Neural progenitor cell (in vitro differentiated cells): ENCODE results near the gene KISS1R. TPM values are rescaled to one million over a fixed set of nuclear protein-coding genes. Genes with fewer than 3 reads are reported as not detected.

ENCODE experiments used
- DNase-seq: peaks from one replicate; pipeline ENCODE4 v3.0.0-alpha.2; 2016; ENCODE audit warnings: low spot score
- H2AFZ ChIP-seq: fragments of 200-600 bp; sonication (generic); replicated peaks from 2 replicates; pipeline ENCODE4 v1.6.1; 2016; ENCODE audit warnings: antibody characterized with exemption
- H3F3A ChIP-seq: fragments of 200-600 bp; sonication (generic); 2 replicates; pipeline ENCODE4 v1.6.1; 2016; ENCODE audit warnings: antibody characterized with exemption, low read depth
- H3K27ac ChIP-seq: fragments of 200-600 bp; sonication (generic); 2 replicates; pipeline ENCODE4 v1.5.1; 2016; ENCODE audit warnings: mild to moderate bottlenecking
- H3K27me3 ChIP-seq: fragments of 200-600 bp; sonication (generic); 2 replicates; pipeline ENCODE4 v1.6.1; 2016; ENCODE audit warnings: mild to moderate bottlenecking, moderate library complexity
- H3K36me3 ChIP-seq: fragments of 200-600 bp; sonication (generic); 2 replicates; pipeline ENCODE4 v1.5.1; 2016
- H3K4me1 ChIP-seq: fragments of 200-600 bp; sonication (generic); 2 replicates; pipeline ENCODE4 v1.6.1; 2016; ENCODE audit warnings: mixed run types
- H3K4me2 ChIP-seq: fragments of 200-600 bp; sonication (generic); 2 replicates; pipeline ENCODE4 v1.6.1; 2016
- H3K4me3 ChIP-seq: fragments of 200-600 bp; sonication (generic); 2 replicates; pipeline ENCODE4 v1.5.1; 2016
- H3K79me2 ChIP-seq: fragments of 200-600 bp; sonication (generic); 2 replicates; pipeline ENCODE4 v1.6.1; 2016; ENCODE audit warnings: low read depth
- H3K9ac ChIP-seq: fragments of 200-600 bp; sonication (generic); 2 replicates; pipeline ENCODE4 v1.6.1; 2016
- H3K9me3 ChIP-seq: fragments of 200-600 bp; sonication (generic); 2 replicates; pipeline ENCODE4 v1.5.1; 2016; ENCODE audit warnings: low read depth
- H4K20me1 ChIP-seq: fragments of 200-600 bp; sonication (generic); 2 replicates; pipeline ENCODE4 v1.6.1; 2016; ENCODE audit warnings: low read depth
- H3K27ac Mint-ChIP-seq: 3 replicates; pipeline ENCODE4 v1.8.0; 2021; ENCODE audit warnings: mixed read lengths
- H3K27me3 Mint-ChIP-seq: 2 replicates; pipeline ENCODE4 v1.8.0; 2022; ENCODE audit warnings: low read depth, mild to moderate bottlenecking, inconsistent platforms, moderate library complexity, mixed read lengths; ENCODE audit not compliant: insufficient read depth
- H3K36me3 Mint-ChIP-seq: 3 replicates; pipeline ENCODE4 v1.8.0; 2021; ENCODE audit warnings: mixed read lengths
- H3K4me1 Mint-ChIP-seq: 3 replicates; pipeline ENCODE4 v1.8.0; 2021; ENCODE audit warnings: mixed read lengths
- H3K4me3 Mint-ChIP-seq: 3 replicates; pipeline ENCODE4 v1.8.0; 2021; ENCODE audit warnings: mild to moderate bottlenecking, moderate library complexity, mixed read lengths
- H3K9me3 Mint-ChIP-seq: 3 replicates; pipeline ENCODE4 v1.8.0; 2020; ENCODE audit warnings: mixed read lengths
- EZH2 ChIP-seq: fragments of 200-600 bp; sonication (generic); IDR thresholded peaks from 2 replicates; pipeline ENCODE4 v1.6.1; 2017; ENCODE audit warnings: antibody characterized with exemption, mild to moderate bottlenecking, moderate library complexity
- EZH2phosphoT487 ChIP-seq: fragments of 200-600 bp; sonication (generic); IDR thresholded peaks from 2 replicates; pipeline ENCODE4 v1.6.1; 2017; ENCODE audit warnings: antibody characterized with exemption
- total RNA-seq: library from RNA; depleted of rRNA; stranded (reverse); fragments of >200 nt; gene quantifications from 2 replicates; pipeline ENCODE4 v1.2.3, GENCODE V29; 2015; ENCODE audit warnings: low replicate concordance
- TF ChIP-seq, protein P1 (sequence below): fragments of 200-600 bp; sonication (generic); IDR thresholded peaks from 2 replicates; pipeline ENCODE4 v1.5.1; 2017; ENCODE audit warnings: antibody characterized with exemption, mild to moderate bottlenecking

KISS1R gene
- total RNA-seq, 1 donor from 2014 or later, result not detected

GRCh38 chr19:892894-893689 is 24.0 kb upstream of the KISS1R start, which contains the start of the genes MED16 and RNU6-9:
MED16 (minus strand) TSS chr19:893187; CDS start chr19:891131, 2,056 bp downstream.
RNU6-9 (plus strand) TSS chr19:893484.
- peaks cover 16% of the 10 kb centered on the region for H4K20me1 ChIP-seq
- Mint-ChIP-seq H3K4me3 (peak within 1 kb of the TSS; percentile 95), H3K4me1 (peaks cover 14% of the 10 kb centered on the region), H3K27ac (peak within 1 kb of the TSS; percentile 100), H3K36me3 (peaks cover 5% of the 10 kb centered on the region), H3K27me3 (peaks cover 14% of the 10 kb centered on the region), H3K9me3 (no peaks in the 10 kb centered on the region)
- H3K9me3 ChIP-seq, result no peaks in the 10 kb centered on the region
- peak within 1 kb of the TSS; percentile 95 for H3K4me2 ChIP-seq
- no peaks in the 10 kb centered on the region for H3K36me3 ChIP-seq
- H2AFZ ChIP-seq, result peak within 1 kb of the TSS; percentile 53
- TF ChIP-seq EZH2phosphoT487 (no peak), EZH2 (no peak)
- TF ChIP-seq, protein P1, sequence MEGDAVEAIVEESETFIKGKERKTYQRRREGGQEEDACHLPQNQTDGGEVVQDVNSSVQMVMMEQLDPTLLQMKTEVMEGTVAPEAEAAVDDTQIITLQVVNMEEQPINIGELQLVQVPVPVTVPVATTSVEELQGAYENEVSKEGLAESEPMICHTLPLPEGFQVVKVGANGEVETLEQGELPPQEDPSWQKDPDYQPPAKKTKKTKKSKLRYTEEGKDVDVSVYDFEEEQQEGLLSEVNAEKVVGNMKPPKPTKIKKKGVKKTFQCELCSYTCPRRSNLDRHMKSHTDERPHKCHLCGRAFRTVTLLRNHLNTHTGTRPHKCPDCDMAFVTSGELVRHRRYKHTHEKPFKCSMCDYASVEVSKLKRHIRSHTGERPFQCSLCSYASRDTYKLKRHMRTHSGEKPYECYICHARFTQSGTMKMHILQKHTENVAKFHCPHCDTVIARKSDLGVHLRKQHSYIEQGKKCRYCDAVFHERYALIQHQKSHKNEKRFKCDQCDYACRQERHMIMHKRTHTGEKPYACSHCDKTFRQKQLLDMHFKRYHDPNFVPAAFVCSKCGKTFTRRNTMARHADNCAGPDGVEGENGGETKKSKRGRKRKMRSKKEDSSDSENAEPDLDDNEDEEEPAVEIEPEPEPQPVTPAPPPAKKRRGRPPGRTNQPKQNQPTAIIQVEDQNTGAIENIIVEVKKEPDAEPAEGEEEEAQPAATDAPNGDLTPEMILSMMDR, result no peak
- H3K27ac ChIP-seq, result peak within 1 kb of the TSS; percentile 96
- peaks cover 14% of the 10 kb centered on the region for H3F3A ChIP-seq
- H3K4me3 ChIP-seq, result peak within 1 kb of the TSS; percentile 97
- H3K4me1 ChIP-seq, result no peaks in the 10 kb centered on the region
- H3K9ac ChIP-seq, result peak within 1 kb of the TSS; percentile 85
- peaks cover 15% of the 10 kb centered on the region for H3K79me2 ChIP-seq
- no peaks in the 10 kb centered on the region for H3K27me3 ChIP-seq
- DNase-seq, result peak; percentile 98

GRCh38 chr19:896434-896833 is 20.7 kb upstream of the KISS1R start:
- no peak overlapping the region for H3K27ac Mint-ChIP-seq
- Histone ChIP-seq H3K4me3 (no peak overlapping the region), H3K9ac (no peak overlapping the region), H3K79me2 (peaks cover 8% of the 10 kb centered on the region), H3K4me2 (no peak overlapping the region), H3K27ac (no peak overlapping the region), H3K4me1 (no peaks in the 10 kb centered on the region), H3F3A (peaks cover 17% of the 10 kb centered on the region), H4K20me1 (peaks cover 32% of the 10 kb centered on the region), H3K36me3 (no peaks in the 10 kb centered on the region), H3K9me3 (no peaks in the 10 kb centered on the region), H3K27me3 (no peaks in the 10 kb centered on the region), H2AFZ (no peak overlapping the region)
- DNase-seq, result no peak
- no peaks in the 10 kb centered on the region for H3K9me3 Mint-ChIP-seq
- H3K36me3 Mint-ChIP-seq, result peaks cover 1% of the 10 kb centered on the region
- no peak overlapping the region for H3K4me3 Mint-ChIP-seq
- H3K4me1 Mint-ChIP-seq, result peaks cover 21% of the 10 kb centered on the region
- H3K27me3 Mint-ChIP-seq, result peaks cover 11% of the 10 kb centered on the region
- TF ChIP-seq EZH2phosphoT487, result no peak
- no peak for TF ChIP-seq EZH2
- TF ChIP-seq, protein P1, result no peak

DNA sequence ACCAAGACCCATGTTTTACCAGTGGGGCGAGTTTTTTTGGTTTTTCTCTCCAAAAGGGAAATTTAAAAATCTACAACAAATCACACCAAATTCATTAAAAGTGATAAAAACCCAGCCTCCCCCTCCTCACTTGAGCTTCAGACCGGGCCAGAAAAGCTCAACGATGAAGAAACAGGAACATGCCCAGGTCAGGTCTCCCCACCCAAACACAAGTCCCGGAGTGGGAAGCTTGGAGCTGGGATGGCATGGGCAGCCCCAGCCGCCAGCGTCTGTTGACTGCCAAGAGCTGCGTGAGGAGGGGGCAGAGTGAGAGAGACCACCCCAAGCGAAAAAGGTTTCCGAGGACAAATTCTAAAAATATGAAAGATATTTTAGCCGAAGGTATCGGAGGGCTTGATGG is 20.1 kb upstream of the KISS1R start:
- H3K36me3 ChIP-seq, result no peaks in the 10 kb centered on the region
- no peak for TF ChIP-seq EZH2
- TF ChIP-seq, protein P1, result no peak
- no peak for TF ChIP-seq EZH2phosphoT487
- H3K4me1 Mint-ChIP-seq, result peaks cover 21% of the 10 kb centered on the region
- H3K36me3 Mint-ChIP-seq, result peaks cover 1% of the 10 kb centered on the region
- no peak overlapping the region for H2AFZ ChIP-seq
- no peaks in the 10 kb centered on the region for H3K9me3 Mint-ChIP-seq
- H3K4me3 Mint-ChIP-seq, result no peak overlapping the region
- peaks cover 17% of the 10 kb centered on the region for H3F3A ChIP-seq
- H3K27me3 Mint-ChIP-seq, result peaks cover 11% of the 10 kb centered on the region
- H3K4me2 ChIP-seq, result no peak overlapping the region
- DNase-seq, result no peak
- no peaks in the 10 kb centered on the region for H3K27me3 ChIP-seq
- peaks cover 37% of the 10 kb centered on the region for H4K20me1 ChIP-seq
- no peak overlapping the region for H3K27ac Mint-ChIP-seq
- H3K9me3 ChIP-seq, result no peaks in the 10 kb centered on the region
- H3K79me2 ChIP-seq, result peaks cover 9% of the 10 kb centered on the region
- H3K4me1 ChIP-seq, result no peaks in the 10 kb centered on the region
- no peak overlapping the region for H3K4me3 ChIP-seq
- no peak overlapping the region for H3K9ac ChIP-seq
- no peak overlapping the region for H3K27ac ChIP-seq
